GM19043 (cell line): ENCODE data around the gene GFAP.

Experiments
- ATAC-seq: cut with Tn5 transposase; IDR thresholded peaks from one replicate; pipeline ENCODE4 v1.9.1; 2021; ENCODE audit warnings: low read depth; ENCODE audit not compliant: unreplicated experiment

GFAP gene

GRCh38 chr17:44932096-44932786, 16.9 kb upstream of the GFAP start:
- ATAC-seq = no peak

DNA sequence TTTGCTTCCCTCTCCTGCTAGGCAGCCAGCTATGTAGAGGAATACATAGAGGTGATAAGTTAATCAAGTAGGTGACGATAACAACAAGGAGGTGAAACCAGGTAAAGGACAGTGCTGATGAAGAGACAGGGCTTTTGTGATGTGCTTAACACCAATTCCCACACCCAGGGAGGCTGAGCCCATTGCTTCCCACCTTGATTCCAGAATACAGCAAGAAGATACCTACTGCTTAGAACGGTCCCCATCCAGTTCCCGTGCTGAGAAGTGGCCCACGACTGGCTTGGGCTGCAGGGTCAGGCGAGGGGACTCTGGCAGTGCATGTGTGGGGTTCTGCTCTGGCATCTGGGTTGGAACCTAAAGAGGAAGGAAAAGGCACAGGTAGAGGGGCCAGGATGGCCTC, 16.1 kb upstream of the GFAP start:
- no peak for ATAC-seq

DNA sequence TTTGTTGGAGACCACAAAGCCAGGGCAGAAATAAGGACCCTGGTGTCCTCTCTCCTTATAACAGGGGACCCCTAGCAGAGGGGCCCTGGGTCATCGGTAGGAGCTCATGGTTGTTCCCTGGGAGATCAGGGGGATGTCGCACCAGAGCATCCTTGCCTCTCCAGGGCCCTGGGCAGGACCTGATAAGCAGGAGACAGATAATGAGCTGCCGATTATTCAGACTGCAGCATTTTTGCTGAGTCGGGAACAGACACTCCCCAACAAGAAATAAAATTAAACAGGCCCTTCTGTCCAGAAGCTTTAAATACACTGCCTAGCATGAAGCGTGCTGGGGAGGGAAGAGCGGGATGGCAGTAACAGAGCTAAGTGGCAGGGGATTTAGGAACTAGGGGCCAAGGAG, 15.4 kb upstream of the GFAP start:
- no peak for ATAC-seq

DNA sequence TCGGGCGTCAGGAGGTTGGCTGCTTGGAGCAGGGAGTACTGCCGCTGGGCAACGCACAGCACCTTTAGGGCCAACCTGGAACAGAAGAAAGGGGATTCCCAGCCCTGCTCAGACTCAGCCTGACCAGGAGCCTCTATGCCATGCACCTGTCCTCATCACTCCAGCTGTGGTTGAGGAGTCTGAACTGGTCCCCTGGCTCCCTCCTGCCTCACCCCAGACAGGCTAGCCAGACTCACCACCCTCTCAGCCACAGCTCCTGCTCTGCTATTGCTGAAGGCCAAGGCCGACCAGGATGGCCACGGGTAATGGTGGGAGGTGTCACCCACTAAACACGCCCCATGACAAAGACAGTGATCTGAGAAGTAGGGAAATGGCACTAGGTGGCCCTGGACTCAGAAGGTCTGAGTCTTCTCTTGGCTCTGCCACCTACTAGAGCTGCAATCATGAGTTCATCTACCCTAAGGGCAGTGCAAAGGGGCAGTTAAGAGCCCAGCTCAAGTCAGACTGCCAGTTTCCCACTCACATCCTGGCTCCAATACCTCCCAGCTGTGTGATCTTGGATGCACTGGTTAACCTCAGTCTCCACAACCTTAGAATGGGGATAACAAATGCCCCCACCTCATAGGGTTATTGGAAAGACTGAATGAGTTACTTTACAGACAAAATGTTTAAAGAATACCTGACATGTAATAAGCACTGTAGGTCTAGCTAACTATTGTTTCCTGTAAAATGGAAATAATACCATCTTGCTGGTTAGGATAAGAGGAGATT, 13.8 kb upstream of the GFAP start:
- no peak for ATAC-seq

DNA sequence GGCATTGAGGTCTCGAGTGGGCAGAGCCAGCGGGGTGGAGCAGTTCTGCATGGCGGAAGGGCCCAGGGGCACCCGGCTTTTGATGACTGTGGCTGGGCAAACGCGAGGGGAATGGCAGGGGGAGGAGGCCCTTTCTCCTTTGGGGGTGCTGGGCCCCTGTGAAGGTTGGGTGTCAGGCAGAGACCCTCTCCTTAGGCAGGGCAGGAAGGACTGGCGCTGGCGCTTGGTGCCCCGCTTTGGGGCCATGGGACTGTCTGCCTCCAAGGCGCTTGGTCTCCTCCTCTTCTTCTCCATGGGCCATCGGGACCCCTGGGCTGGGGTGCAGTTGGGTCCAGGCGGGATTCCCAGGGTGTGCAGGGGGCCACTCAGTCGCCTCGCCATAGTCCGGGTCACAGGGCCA, 12.8 kb upstream of the GFAP start:
- no peak for ATAC-seq

DNA sequence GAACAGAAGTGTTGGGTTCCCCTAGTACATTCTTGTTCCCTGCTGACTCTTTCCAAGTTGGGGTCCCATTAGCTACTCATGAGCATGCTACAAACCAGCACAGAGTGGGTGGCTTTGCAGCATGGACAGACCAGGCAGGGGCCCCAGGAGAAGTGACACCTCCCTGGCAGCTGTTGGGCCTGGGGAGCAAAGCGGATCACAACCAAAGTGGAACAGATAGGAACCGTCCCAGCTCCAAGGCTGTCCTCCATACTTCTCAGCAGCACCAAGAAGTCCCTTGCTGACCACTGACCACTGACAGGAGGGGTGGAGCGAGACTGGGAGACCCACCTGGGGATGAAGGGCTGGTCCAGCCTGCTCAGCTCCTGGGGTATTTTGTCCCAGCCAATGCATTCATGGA, 12.4 kb upstream of the GFAP start:
- ATAC-seq = no peak

DNA sequence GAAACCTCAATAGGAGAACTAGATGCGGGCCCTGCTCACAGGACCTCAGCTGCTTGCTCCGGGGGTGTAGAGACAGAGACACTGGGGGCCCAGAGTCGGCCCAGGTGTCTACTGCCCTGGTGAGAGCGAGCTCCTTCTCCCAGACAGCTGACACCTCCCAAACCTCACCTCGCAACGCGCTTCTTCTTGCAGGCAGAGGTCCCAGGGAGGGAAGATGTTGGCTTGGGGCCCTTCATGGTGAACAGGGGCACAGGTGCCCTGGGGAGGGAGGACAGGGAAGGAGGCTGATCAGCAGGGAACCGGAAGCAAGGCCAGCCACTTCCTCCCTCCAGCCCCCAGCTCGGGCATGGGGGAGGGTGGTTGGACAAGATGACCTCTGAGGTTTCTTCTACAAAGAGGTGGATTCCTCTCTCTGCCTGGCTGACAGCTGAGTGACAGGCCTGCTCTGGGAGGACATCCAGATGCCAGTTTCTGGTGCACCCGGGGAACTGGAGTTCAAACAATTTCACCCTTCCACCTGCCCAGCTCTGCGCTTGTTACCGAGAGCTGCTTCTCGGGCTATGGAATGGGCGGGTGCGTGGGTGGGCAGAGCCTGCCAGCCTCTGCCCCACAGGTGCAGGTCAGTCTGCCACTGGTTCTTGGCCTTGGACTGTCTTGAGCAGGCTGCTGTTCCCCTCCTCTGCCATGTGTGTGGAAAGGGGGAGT, 11.7 kb upstream of the GFAP start:
- no peak for ATAC-seq

GRCh38 chr17:44925731-44926697, 10.7 kb upstream of the GFAP start:
- ATAC-seq = no peak

GRCh38 chr17:44924107-44924544, 8.8 kb upstream of the GFAP start:
- ATAC-seq = no peak

DNA sequence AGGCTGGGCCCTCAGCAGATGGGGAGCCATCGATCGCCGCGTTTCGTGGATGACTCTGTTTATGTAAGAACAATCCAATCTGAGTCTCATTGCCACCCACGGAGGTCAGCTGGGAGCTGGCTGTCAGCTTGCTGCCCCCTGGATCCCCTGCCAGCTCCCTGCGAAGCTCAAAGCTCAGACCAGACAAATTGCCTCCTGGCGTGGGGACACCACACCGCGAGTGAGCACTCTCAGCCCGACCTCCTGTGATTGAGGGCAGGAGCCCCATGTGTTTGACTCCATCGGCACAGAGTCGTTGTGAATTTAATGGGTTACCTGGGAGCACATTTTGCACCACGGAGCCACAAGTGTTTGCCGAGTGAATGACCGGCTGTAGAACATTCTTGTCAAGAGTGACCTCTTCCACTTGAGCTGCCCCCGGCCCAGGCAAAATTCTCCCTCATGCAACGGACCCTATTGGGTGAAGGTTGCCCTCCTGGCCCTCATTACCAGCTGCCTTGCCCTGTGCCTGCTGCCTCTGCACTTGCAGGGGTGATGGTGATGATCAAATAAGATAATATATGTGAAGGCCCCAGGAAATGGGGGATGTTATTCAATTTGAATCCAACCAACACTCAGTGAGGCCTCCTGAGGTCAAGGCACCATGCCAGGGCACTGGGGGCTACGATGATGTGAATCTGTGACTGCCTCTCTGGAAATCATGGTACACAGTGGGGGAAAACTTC, 7.6 kb upstream of the GFAP start:
- ATAC-seq = no peak

GRCh38 chr17:44922136-44922535, 6.8 kb upstream of the GFAP start:
- no peak for ATAC-seq

DNA sequence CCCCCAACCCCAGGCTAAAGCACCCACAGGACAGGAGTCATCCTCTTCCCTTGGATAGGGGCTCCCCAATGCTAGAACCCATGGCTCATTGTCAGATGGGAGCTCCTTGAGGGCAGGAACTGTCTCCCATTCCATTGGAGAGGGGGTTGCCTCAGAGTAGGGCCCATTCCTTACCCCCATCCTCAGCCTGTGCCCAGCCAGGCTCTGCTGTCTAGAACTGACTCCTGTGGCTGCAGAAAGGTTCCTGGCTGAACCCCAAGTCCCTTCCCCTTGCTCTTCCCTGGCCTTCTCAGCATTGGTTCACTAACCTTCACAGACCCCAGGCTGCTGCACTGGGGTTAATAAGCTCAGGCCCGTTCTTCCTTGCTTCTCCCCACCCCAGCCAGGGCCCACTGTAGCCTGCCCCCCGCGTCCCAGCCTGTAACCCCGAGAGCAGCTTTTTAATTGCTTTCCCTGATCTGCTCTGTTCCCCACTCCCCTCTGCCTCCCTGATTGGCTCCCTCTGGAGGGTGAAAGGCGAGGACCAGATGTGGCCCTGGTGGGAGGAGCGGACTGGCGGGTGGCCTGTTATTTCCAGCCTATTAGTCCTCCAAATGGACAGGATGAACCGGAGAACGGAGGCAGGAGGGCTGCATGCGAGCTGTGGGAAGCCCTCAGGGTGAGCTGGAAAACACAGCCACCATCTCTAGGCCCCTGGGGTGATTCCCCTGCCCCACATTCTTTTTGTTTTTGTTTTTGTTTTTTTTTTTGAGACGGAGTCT, 6.0 kb upstream of the GFAP start:
- ATAC-seq = no peak

GRCh38 chr17:44920565-44920940, 5.3 kb upstream of the GFAP start:
- ATAC-seq = no peak

DNA sequence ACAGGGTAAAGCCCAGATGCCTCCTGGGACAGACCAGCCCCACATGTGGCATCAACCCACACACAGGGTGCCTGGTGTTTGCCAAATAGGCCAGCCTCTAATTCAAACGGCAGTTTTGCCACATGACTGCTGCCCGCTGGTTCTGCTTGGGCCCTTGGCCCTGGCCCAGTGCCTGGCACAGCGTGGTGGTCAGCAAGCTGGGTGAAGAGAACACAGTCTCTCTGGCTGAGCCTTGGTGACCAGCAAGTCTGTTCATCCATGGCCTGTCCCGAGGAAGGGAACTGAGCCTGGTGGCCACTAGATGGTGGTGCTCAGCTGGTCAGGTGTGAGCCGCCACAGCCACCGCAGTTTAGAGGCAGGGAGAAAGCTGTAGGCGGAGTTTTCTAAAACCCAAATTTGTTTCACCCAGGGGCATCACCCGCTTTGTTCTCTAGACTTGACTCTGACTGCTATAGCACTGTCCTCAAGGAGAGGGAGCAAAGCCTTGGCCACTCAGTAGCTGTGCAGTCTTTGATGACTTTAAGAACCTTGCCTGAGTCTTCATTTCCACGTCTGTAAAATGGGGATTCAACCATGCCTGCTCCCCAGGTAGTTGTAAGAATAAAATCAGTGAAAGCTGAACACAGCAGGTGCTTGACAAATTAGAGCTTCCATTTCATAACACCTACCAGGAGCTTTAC, 4.7 kb upstream of the GFAP start:
- ATAC-seq = no peak

- ATAC-seq = no peak
Observed at GRCh38 chr17:44919411-44919810, 4.1 kb upstream of the GFAP start.

GRCh38 chr17:44918006-44918405, 2.7 kb upstream of the GFAP start:
- ATAC-seq = no peak

DNA sequence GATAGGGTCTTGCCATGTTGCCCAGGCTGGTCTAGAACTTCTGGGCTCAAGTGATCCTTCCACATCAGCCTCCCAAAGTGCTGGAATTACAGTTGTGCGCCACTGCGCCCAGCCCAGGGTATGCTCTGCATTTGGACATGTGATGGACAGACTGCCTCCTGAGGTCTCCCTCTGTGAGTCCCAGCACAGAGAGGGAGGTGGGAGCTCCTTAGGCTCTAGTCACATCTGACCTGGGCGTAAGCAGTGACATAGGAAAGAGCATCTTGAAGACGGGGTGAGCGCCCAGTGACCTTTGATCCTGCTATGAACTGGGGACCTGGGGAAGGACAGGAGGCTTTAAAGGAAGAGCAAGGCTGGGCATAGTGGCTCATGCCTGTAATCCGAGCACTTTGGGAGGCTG, 2.2 kb upstream of the GFAP start:
- ATAC-seq = no peak

- ATAC-seq = no peak
Observed at GRCh38 chr17:44916781-44917241, 1.5 kb upstream of the GFAP start.
